ENCODE results near the gene DGKB. TPM values are rescaled to one million over a fixed set of nuclear protein-coding genes. Genes with fewer than 3 reads are reported as not detected.

DGKB gene
- total RNA-seq, 2 donors from 2014 or later = 0.52 TPM; not detected in 1

DNA sequence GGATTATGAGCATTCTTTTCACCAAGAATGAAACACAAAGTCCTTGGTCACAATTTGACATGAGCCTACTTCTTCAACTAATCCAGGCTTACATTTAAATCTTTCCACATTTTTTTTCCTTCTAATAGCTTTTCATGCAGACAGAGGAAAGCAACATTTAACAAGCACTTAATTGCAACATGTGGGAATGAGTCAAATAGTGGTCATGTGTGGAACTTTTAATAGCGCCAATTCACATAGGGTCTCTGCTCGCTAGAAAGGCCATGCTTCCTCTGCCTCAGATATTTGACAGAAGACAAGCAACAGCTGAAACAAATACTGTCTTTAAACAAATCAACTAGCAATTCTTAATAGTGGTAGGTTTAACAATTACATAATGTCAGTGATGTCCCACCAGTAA is 627.2 kb downstream of the DGKB start:
- Histone ChIP-seq H3K9me3 (no peaks in the 10 kb centered on the region), H3K27ac (no peak overlapping the region), H3K36me3 (replicated peaks in 1 of 2; ENCODE audit: insufficient read depth in 1 of 2, low read depth in 2 of 2) (no peaks in the 10 kb centered on the region), H3K4me1 (no peaks in the 10 kb centered on the region), H3K27me3 (no peaks in the 10 kb centered on the region), H3K4me3 (no peak overlapping the region)
- DNase-seq (no peak), ATAC-seq (no peak)
- 85% methylated on average over 2 of the region's 2 CpGs for WGBS, 2 donors
- TF ChIP-seq POLR2A (IDR thresholded peaks at IDR 0.05) = no peak
- TF ChIP-seq, protein P1, sequence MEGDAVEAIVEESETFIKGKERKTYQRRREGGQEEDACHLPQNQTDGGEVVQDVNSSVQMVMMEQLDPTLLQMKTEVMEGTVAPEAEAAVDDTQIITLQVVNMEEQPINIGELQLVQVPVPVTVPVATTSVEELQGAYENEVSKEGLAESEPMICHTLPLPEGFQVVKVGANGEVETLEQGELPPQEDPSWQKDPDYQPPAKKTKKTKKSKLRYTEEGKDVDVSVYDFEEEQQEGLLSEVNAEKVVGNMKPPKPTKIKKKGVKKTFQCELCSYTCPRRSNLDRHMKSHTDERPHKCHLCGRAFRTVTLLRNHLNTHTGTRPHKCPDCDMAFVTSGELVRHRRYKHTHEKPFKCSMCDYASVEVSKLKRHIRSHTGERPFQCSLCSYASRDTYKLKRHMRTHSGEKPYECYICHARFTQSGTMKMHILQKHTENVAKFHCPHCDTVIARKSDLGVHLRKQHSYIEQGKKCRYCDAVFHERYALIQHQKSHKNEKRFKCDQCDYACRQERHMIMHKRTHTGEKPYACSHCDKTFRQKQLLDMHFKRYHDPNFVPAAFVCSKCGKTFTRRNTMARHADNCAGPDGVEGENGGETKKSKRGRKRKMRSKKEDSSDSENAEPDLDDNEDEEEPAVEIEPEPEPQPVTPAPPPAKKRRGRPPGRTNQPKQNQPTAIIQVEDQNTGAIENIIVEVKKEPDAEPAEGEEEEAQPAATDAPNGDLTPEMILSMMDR (IDR thresholded peaks at IDR 0.05) = no peak
- intact Hi-C loops (cut with DNase I) = no loop called here

DNA sequence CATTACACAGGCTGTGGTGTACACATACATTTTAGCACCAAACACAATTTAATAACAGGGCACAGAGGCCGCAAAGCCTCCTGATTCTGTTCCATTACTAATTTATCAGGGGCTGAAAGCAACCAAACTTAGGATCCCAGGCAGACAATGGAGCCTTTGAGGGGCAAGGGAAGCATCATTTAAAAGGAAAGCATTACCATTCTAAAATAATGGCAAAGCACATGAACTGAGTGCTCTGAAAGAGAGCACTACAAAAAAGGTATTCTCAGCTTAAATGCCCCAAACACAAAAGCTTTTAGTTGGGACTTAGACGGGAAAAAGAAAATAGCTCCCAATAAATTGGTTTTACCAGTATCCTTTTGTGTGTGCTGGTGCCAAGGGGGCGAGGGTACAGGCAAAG is 631.1 kb downstream of the DGKB start:
- Histone ChIP-seq H3K27ac (no peak overlapping the region), H3K4me1 (no peaks in the 10 kb centered on the region), H3K9me3 (no peaks in the 10 kb centered on the region), H3K4me3 (no peak overlapping the region), H3K36me3 (replicated peaks in 1 of 2; ENCODE audit: insufficient read depth in 1 of 2, low read depth in 2 of 2) (no peaks in the 10 kb centered on the region), H3K27me3 (no peaks in the 10 kb centered on the region)
- ATAC-seq (no peak), DNase-seq (no peak)
- intact Hi-C loops (cut with DNase I) = no loop called here
- no peak for TF ChIP-seq POLR2A (IDR thresholded peaks at IDR 0.05)
- TF ChIP-seq, protein P1 (IDR thresholded peaks at IDR 0.05) = no peak
- 66 to 80% methylated on average over 3 of the region's 3 CpGs for WGBS, 2 donors

DNA sequence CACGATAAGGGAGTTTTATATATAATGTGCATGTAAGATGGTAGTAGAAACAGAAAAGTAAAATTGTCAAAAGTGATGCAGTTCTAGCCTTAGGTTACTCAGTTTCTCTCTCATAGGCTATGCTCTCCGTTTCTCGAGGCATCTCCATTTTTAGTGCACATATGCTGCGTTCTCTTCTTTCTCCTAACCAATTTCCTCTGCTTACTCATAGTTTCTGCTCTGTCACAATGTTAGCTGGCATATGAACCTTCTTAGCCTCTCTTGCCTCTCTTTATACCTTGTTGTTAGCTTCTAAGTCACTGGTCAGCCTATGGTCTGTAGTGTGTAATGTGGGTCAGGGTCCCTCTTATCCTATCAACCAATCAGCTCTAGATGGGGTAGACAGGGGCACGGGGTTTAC is 632.5 kb downstream of the DGKB start:
- no peaks in the 10 kb centered on the region for H3K9me3 ChIP-seq
- H3K4me3 ChIP-seq = no peak overlapping the region
- ATAC-seq = no peak
- TF ChIP-seq, protein P1 (IDR thresholded peaks at IDR 0.05) = no peak
- no peak for TF ChIP-seq POLR2A (IDR thresholded peaks at IDR 0.05)
- H3K4me1 ChIP-seq = no peaks in the 10 kb centered on the region
- H3K27ac ChIP-seq = no peak overlapping the region
- DNase-seq = no peak
- H3K27me3 ChIP-seq = no peaks in the 10 kb centered on the region
- 66 to 82% methylated on average over 5 of the region's 5 CpGs for WGBS, 2 donors
- no peaks in the 10 kb centered on the region for H3K36me3 ChIP-seq (replicated peaks in 1 of 2; ENCODE audit: insufficient read depth in 1 of 2, low read depth in 2 of 2)
- intact Hi-C loops (cut with DNase I) = no loop called here

DNA sequence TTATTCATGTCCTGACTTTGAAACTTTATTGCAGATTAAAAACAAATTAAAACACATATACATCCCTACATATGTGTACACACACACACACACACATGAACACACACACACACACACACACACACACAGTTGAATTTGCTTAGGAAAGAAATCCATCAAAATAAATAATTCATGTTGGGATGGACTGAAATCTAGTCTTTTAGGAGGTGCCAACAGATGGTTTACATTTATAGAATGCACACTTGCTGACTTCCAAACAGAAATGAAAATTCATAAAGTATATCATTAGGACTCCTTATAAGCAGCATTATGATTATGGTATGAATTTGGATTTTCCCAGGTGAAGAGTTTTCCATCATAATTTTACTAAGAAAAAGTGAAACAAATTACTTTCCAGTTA is 642.5 kb downstream of the DGKB start:
- no peak for ATAC-seq

DNA sequence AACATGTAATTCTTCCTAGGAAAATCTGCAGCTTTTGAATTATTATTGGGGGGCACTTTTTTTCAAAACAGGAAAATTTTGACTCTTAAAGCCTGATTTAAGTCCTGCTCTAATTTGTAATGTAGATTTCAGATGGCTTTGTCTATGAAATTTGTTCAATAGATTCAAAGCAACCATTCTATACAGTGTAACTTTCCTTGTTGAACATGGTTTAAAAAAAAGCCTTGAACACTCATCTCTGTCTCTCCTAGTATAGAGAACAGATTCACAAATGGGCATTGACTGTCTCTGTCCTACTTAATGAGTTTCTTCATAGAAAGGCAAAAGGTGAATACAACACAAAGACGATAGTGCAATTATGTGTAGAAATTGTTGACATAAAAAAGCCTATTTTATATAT is 643.7 kb downstream of the DGKB start:
- Histone ChIP-seq H3K9me3 (no peaks in the 10 kb centered on the region), H3K4me3 (no peak overlapping the region), H3K27ac (no peak overlapping the region), H3K27me3 (no peaks in the 10 kb centered on the region), H3K36me3 (replicated peaks in 1 of 2; ENCODE audit: insufficient read depth in 1 of 2, low read depth in 2 of 2) (no peaks in the 10 kb centered on the region), H3K4me1 (no peaks in the 10 kb centered on the region)
- intact Hi-C loops (cut with DNase I) = no loop called here
- ATAC-seq (no peak), DNase-seq (no peak)
- WGBS, 2 donors = 50 to 70% methylated on average over 1 of the region's 1 CpG
- TF ChIP-seq, protein P1 (IDR thresholded peaks at IDR 0.05) = no peak
- TF ChIP-seq POLR2A (IDR thresholded peaks at IDR 0.05) = no peak

More for the DNA sequence above, 642.5 kb downstream of the DGKB start:
- Histone ChIP-seq H3K4me3 (no peak overlapping the region), H3K27me3 (no peaks in the 10 kb centered on the region), H3K9me3 (no peaks in the 10 kb centered on the region), H3K27ac (no peak overlapping the region), H3K4me1 (no peaks in the 10 kb centered on the region), H3K36me3 (replicated peaks in 1 of 2; ENCODE audit: insufficient read depth in 1 of 2, low read depth in 2 of 2) (no peaks in the 10 kb centered on the region)
- intact Hi-C loops (cut with DNase I) = no loop called here
- TF ChIP-seq POLR2A (IDR thresholded peaks at IDR 0.05) = no peak
- TF ChIP-seq, protein P1 (IDR thresholded peaks at IDR 0.05) = no peak
- no peak for DNase-seq

Measured in body of pancreas (tissue), 4 donors.